Measurements from ENCODE around the gene TRAK1. TPM values are rescaled to one million over a fixed set of nuclear protein-coding genes. Genes with fewer than 3 reads are reported as not detected.
A peak's percentile ranks its signal among the peaks of the same experiment; 100 is the strongest.

TRAK1 gene
- total RNA-seq, 1 experiment from 2014 or later: 7.1 TPM

DNA sequence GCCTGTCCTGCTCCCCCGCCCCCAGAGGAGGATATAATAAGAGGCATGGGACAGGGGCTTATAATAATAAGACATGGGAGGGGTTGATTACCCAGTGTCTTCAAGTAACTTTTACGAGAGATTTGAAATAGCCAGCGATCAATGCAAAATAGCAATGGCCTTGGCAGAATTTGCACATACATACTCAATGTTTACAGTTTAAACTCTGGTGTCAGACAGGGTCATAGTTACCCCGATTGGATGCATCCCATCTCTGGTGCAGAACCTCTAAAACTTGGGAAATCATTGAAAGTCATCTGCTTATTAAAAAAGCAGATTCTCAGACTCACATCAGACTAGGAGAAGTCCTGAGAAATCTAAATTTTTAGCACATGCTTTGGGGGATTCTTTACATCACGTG is 61.0 kb downstream of the TRAK1 start:
- DNase-seq: no peak
- H3K9me3 ChIP-seq: no peaks in the 10 kb centered on the region
- no peaks in the 10 kb centered on the region for H3K27me3 ChIP-seq
- no peak overlapping the region for H3K4me3 ChIP-seq
- H3K36me3 ChIP-seq: no peaks in the 10 kb centered on the region

GRCh38 chr3:42153039-42153438 is 61.9 kb downstream of the TRAK1 start:
- no peak overlapping the region for H3K4me3 ChIP-seq
- no peaks in the 10 kb centered on the region for H3K36me3 ChIP-seq
- no peaks in the 10 kb centered on the region for H3K9me3 ChIP-seq
- DNase-seq: no peak
- no peaks in the 10 kb centered on the region for H3K27me3 ChIP-seq

DNA sequence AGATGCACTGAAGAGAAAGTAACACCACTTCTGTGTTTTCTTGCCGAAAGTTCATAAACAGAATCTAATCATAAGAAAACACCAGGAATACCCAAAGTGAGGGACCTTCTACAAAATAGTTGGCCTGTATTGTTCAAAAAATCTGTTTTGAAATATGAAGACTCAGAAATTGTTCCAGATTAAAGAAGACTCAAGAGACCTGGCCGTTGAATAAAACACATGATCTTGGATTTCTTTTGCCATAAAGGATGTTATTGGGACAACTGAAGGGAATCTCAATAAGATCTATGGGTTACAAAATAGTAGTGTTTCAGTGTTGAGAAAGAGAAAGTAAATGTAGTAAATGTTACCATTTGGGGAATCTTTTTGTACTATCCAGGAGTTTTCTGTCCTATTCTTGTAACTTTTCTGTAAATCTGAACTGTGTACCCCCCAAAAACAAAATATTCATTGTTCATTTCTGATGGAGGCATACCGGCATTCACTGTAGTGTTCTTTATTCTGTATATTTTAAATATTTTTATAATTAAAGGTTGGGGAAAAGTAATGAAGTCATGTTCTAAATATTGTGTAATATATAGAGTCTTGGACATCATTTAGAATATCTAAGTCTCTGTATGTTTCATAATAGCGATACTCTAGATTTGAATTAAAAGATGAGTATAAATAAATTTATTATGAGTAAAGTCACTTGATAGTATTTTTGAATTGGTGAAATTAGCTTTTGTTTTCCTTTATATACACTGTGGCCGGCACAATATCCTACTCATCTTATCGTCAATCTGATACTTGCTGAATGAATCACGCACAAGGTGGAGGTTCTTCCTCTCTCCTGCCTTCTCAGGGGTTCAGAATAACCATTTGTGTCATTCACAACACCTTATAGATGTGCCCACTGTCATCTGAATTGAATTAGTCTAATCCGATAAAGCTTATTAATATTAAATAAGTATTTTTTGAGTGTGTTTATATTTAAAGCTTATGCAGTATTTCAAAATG is 66.7 kb downstream of the TRAK1 start:
- DNase-seq: no peak
- H3K4me3 ChIP-seq: no peak overlapping the region
- no peaks in the 10 kb centered on the region for H3K9me3 ChIP-seq
- no peaks in the 10 kb centered on the region for H3K36me3 ChIP-seq
- no peaks in the 10 kb centered on the region for H3K27me3 ChIP-seq

GRCh38 chr3:42159147-42159546 is 68.0 kb downstream of the TRAK1 start:
- H3K9me3 ChIP-seq: no peaks in the 10 kb centered on the region
- no peak for DNase-seq
- H3K36me3 ChIP-seq: no peaks in the 10 kb centered on the region
- no peak overlapping the region for H3K4me3 ChIP-seq
- no peaks in the 10 kb centered on the region for H3K27me3 ChIP-seq

- DNase-seq: peak; percentile 17
- H3K36me3 ChIP-seq: no peaks in the 10 kb centered on the region
- no peaks in the 10 kb centered on the region for H3K27me3 ChIP-seq
- H3K4me3 ChIP-seq: no peak overlapping the region
- H3K9me3 ChIP-seq: no peaks in the 10 kb centered on the region
These were observed 68.7 kb downstream of the TRAK1 start for GRCh38 chr3:42159706-42160472.

GRCh38 chr3:42161050-42161935 is 70.1 kb downstream of the TRAK1 start:
- no peaks in the 10 kb centered on the region for H3K27me3 ChIP-seq
- DNase-seq: no peak
- no peak overlapping the region for H3K4me3 ChIP-seq
- H3K36me3 ChIP-seq: no peaks in the 10 kb centered on the region
- H3K9me3 ChIP-seq: no peaks in the 10 kb centered on the region

DNA sequence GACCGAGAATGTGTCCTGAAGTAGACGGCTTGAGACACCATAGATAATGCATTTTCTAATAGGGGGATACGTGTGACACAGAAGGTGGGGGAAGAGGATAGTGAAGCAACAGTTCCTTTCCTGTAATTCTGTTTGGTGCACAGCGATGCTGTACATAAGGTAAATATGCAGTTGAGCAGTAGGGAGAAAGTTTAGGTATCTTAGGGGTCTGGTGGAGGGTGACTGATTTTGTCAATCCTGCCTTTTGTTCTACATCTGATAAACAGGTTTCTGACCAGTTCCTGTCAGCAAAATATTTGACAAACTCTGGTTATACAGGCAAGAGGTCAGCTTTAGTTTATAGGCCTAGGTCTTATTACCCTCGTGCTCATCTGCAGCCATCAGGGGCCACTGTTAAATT is 71.3 kb downstream of the TRAK1 start:
- DNase-seq: no peak
- Histone ChIP-seq H3K36me3 (no peaks in the 10 kb centered on the region), H3K27me3 (no peaks in the 10 kb centered on the region), H3K4me3 (no peak overlapping the region), H3K9me3 (no peaks in the 10 kb centered on the region)

DNA sequence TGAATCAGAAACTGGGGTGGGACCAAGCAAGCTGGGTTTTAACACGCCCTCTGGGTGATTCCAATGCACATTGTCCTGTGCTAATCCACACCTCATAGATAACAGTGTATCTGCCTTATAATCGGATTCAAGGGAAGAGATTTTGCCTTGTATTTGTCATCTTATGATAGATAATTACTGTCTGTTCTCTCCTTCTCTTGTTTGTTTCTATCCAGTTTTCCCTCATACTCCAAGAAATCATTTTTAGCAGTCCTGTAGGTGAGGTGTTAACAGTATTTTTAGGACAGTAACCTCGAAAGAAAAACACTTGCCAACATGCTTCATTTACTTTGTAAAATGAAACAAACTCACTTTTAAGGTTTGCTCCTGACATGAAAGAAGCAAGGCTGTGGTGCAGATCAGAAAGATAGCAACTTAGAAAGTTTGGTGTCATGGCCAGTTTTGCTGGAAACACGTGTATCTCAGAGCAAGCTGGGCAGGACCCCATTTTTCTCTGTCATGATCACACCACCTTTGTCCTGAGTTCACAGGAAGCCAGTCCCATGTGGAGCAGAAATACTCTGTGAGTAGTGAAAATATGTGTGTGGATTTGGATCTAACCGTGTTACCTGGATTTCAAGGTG is 72.6 kb downstream of the TRAK1 start:
- Histone ChIP-seq H3K4me3 (no peak overlapping the region), H3K36me3 (no peaks in the 10 kb centered on the region), H3K9me3 (no peaks in the 10 kb centered on the region), H3K27me3 (no peaks in the 10 kb centered on the region)
- DNase-seq: no peak

- Histone ChIP-seq H3K36me3 (no peaks in the 10 kb centered on the region), H3K27me3 (no peaks in the 10 kb centered on the region), H3K4me3 (no peak overlapping the region), H3K9me3 (no peaks in the 10 kb centered on the region)
- no peak for DNase-seq
These were observed 73.5 kb downstream of the TRAK1 start for GRCh38 chr3:42164656-42165055.

- no peaks in the 10 kb centered on the region for H3K36me3 ChIP-seq
- DNase-seq: no peak
- H3K9me3 ChIP-seq: no peaks in the 10 kb centered on the region
- H3K4me3 ChIP-seq: no peak overlapping the region
- no peaks in the 10 kb centered on the region for H3K27me3 ChIP-seq
These were observed 74.1 kb downstream of the TRAK1 start for GRCh38 chr3:42165211-42165610.

- no peaks in the 10 kb centered on the region for H3K36me3 ChIP-seq
- no peaks in the 10 kb centered on the region for H3K27me3 ChIP-seq
- DNase-seq: no peak
- no peak overlapping the region for H3K4me3 ChIP-seq
- H3K9me3 ChIP-seq: no peaks in the 10 kb centered on the region
These were observed 75.1 kb downstream of the TRAK1 start for GRCh38 chr3:42166214-42166613.

DNA sequence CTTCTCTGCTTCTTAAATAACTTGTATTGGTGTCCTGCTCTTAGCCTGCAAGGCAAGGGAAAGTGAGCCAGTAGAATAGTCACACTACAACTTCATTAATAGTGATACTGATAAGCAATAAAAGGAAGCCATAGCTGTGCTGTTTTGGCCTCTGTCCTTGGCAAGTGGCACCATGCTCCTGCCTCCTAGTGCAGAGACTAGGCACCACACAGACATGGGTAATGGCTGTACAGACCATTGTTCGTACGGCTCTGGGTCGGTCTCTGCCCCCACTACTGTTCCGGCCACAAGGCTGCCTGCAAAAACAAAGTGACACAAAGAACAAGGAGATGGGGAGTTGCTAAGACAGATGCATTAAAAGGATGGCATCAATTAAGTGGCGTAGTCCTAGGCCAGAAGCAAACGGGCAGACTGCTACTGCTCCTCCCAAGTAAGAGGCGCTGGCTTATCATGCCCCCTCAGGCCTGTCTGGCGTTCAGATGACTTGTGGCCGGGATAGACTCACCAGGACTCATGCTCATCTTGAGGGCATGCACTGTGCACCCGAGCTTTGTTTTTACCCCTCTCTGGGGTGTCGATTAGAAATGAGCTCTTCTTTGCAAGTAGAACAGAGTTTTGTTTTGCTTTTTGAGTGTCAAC is 75.6 kb downstream of the TRAK1 start:
- no peak for DNase-seq
- Histone ChIP-seq H3K27me3 (no peaks in the 10 kb centered on the region), H3K4me3 (no peak overlapping the region), H3K9me3 (no peaks in the 10 kb centered on the region), H3K36me3 (no peaks in the 10 kb centered on the region)

DNA sequence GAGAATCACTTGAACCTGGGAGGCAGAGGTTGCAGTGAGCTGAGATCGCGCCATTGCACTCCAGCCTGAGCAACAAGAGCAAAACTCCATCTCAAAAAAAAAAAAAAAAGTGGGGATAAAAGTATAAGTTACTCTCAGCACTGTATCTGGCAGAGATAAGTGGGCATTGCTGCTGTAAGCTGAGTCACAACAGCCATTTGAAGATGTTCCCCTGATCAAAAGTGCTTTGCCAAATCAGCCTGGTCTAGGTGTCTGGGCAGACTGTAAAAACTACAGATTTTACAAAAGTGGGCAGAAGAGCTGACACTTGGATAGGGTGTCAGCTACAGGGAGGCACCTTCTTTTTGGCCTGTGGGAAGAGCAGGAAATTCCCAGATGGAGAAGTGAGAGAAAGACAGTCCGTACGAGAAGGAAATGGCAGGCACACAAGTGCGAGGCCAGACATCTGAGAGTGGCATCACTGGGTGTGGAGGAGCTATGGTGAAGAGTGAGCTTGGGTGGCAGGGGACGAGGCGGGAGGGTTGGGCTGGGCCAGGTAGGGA is 78.5 kb downstream of the TRAK1 start:
- Histone ChIP-seq H3K27me3 (no peaks in the 10 kb centered on the region), H3K9me3 (no peaks in the 10 kb centered on the region), H3K4me3 (no peak overlapping the region), H3K36me3 (no peaks in the 10 kb centered on the region)
- no peak for DNase-seq

DNA sequence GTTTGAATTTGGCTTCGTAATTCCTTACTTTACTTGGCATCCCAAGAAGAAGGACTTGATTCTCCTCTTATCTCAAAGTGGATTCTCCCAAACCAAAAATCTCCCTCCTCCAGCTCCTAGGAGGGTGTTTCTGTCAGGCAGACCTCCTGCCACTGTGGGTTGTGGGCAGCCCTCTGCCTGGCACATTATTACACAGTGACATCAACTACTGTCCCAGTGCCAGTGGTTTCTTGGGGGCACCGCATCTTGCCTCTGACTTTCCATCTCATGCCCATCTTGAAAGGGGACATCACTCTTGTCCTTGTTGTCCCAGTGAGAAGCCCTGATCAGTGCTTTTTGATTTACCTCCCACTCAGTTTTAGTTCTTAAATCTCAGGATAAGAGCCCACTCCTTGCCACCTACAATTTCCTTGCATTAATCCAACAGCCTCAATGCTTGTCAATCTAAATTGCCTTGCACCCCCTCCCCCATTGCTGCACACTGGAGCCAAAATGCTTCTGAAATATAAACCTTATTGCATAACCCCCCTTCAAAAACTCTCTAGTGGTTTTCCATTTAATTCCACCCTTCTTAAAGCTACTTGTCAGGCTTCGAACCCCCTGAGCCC is 81.0 kb downstream of the TRAK1 start:
- Histone ChIP-seq H3K27me3 (no peaks in the 10 kb centered on the region), H3K9me3 (no peaks in the 10 kb centered on the region), H3K36me3 (no peaks in the 10 kb centered on the region), H3K4me3 (no peak overlapping the region)
- no peak for DNase-seq

DNA sequence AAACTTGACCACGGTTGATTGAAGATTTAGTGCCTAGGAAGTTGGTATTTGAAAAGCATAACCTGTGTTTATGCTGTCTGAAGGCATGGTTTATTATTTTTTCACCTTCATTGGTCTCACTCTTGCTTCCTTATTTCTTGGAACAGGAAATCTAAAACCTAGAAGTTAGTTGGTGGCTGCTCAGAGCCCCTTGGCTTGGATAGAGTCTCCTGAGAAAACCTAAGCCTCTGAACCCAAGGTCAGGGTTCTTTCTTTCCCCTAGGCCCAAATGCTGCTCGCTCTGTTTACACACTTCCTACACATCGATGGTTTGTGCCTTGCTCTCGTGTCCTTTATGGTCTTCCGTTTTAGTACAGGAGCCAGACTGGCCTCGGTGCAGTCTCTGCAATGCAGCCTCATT is 82.2 kb downstream of the TRAK1 start:
- Histone ChIP-seq H3K36me3 (no peaks in the 10 kb centered on the region), H3K9me3 (no peaks in the 10 kb centered on the region), H3K27me3 (no peaks in the 10 kb centered on the region), H3K4me3 (no peak overlapping the region)
- no peak for DNase-seq
